HG02588 (cell line): Measurements from ENCODE around the gene MBNL2.
A peak's percentile ranks its signal among the peaks of the same experiment; 100 is the strongest.

ENCODE experiments used
- ATAC-seq: cut with Tn5 transposase; IDR thresholded peaks from one replicate; pipeline ENCODE4 v1.9.1; 2021; ENCODE audit warnings: mild to moderate bottlenecking, moderate library complexity; ENCODE audit not compliant: unreplicated experiment

Gene MBNL2

GRCh38 chr13:97434397-97435201 lies 212.5 kb downstream of the MBNL2 start:
- ATAC-seq = peak; percentile 3

GRCh38 chr13:97435323-97435722 lies 213.2 kb downstream of the MBNL2 start:
- no peak for ATAC-seq

- no peak for ATAC-seq
Observed at GRCh38 chr13:97435794-97436193, 213.7 kb downstream of the MBNL2 start.

- ATAC-seq = no peak
Observed at GRCh38 chr13:97436845-97437244, 214.7 kb downstream of the MBNL2 start.

GRCh38 chr13:97437729-97438128 lies 215.6 kb downstream of the MBNL2 start:
- ATAC-seq = no peak

- no peak for ATAC-seq
Observed at GRCh38 chr13:97438856-97439595, 216.9 kb downstream of the MBNL2 start.

- ATAC-seq = no peak
Observed at GRCh38 chr13:97440598-97441170, 218.6 kb downstream of the MBNL2 start.

- peak; percentile 65 for ATAC-seq
Observed at GRCh38 chr13:97441368-97441767, 219.2 kb downstream of the MBNL2 start.
